Embryonic facial prominence (tissue), 1 donor: ENCODE measurements around the gene CLEC12A.
"Not testable (repeated sequence)": the region's sequence is repeated elsewhere in the genome, so short reads cannot be mapped to it uniquely, and the experiment has no call there.

ENCODE experiments used
- DNase-seq: peaks from one replicate; pipeline ENCODE4 v3.0.0-alpha.2; 2016; ENCODE audit errors: extremely low spot score

The CLEC12A gene

GRCh38 chr12:9969673-9970072, 1.5 kb upstream of the CLEC12A start:
- DNase-seq = no peak

GRCh38 chr12:9973949-9974348, 2.7 kb downstream of the CLEC12A start:
- DNase-seq = no peak

GRCh38 chr12:9974731-9975130, 3.5 kb downstream of the CLEC12A start:
- not testable (repeated sequence) for DNase-seq

- no peak for DNase-seq
Observed at GRCh38 chr12:9975614-9976013, 4.4 kb downstream of the CLEC12A start.

GRCh38 chr12:9976626-9977025, 5.4 kb downstream of the CLEC12A start:
- not testable (repeated sequence) for DNase-seq

GRCh38 chr12:9977916-9978315, 6.7 kb downstream of the CLEC12A start:
- no peak for DNase-seq

GRCh38 chr12:9980126-9980525, 8.9 kb downstream of the CLEC12A start:
- no peak for DNase-seq

- no peak for DNase-seq
Observed at GRCh38 chr12:9991876-9992275, 20.7 kb downstream of the CLEC12A start.

GRCh38 chr12:9992296-9992695, 21.1 kb downstream of the CLEC12A start:
- DNase-seq = no peak

GRCh38 chr12:9999016-9999415, 27.8 kb downstream of the CLEC12A start, which contains the start of gene CLEC1B:
Gene CLEC1B (minus strand): TSS chr12:9999121. CDS start chr12:9999100, 21 bp downstream.
- no peak for DNase-seq

- no peak for DNase-seq
Observed at GRCh38 chr12:10001171-10001776, 30.1 kb downstream of the CLEC12A start.

GRCh38 chr12:10012630-10013330, 41.6 kb downstream of the CLEC12A start:
- DNase-seq = no peak

GRCh38 chr12:10015450-10015849, 44.2 kb downstream of the CLEC12A start:
- no peak for DNase-seq

- no peak for DNase-seq
Observed at GRCh38 chr12:10016881-10017280, 45.7 kb downstream of the CLEC12A start.

GRCh38 chr12:10018386-10018785, 47.2 kb downstream of the CLEC12A start:
- DNase-seq = no peak

GRCh38 chr12:10021342-10021741, 50.1 kb downstream of the CLEC12A start:
- DNase-seq = no peak

GRCh38 chr12:10025236-10025635, 54.0 kb downstream of the CLEC12A start:
- DNase-seq = no peak

- DNase-seq = not testable (repeated sequence)
Observed at GRCh38 chr12:10026666-10027065, 55.5 kb downstream of the CLEC12A start.

- no peak for DNase-seq
Observed at GRCh38 chr12:10027311-10027710, 56.1 kb downstream of the CLEC12A start.

- no peak for DNase-seq
Observed at GRCh38 chr12:10027721-10028120, 56.5 kb downstream of the CLEC12A start.

- no peak for DNase-seq
Observed at GRCh38 chr12:10030446-10030845, 59.2 kb downstream of the CLEC12A start, which contains the start of gene CLEC9A. Gene CLEC9A (plus strand): TSS chr12:10030682. CDS start chr12:10052688, 22,006 bp downstream.

- DNase-seq = no peak
Observed at GRCh38 chr12:10031321-10031720, 60.1 kb downstream of the CLEC12A start.

GRCh38 chr12:10031771-10032175, 60.6 kb downstream of the CLEC12A start:
- no peak for DNase-seq
